HepG2 (cell line): ENCODE data around the gene ATP8A2.
"Not testable (repeated sequence)": the region's sequence is repeated elsewhere in the genome, so short reads cannot be mapped to it uniquely, and the experiment has no call there.

Experiments
- ATF7-NPFF ChIP-seq: sonication (generic); formaldehyde crosslinking; IDR thresholded peaks from 2 replicates; pipeline ENCODE4 v1.8.1; 2023; ENCODE audit warnings: mild to moderate bottlenecking, low read depth, missing genetic modification reagents, moderate library complexity
- RAD21 ChIP-seq: fragments of 450-650 bp; formaldehyde crosslinking; IDR thresholded peaks from 2 replicates; pipeline ENCODE4 v1.5.0; 2020; ENCODE audit warnings: mild to moderate bottlenecking
- SP1 ChIP-seq, 2 experiments: fragments of 450-650 bp in 1 of 2; sonication (generic) in 1 of 2; formaldehyde crosslinking in 1 of 2; IDR thresholded peaks; 2 replicates each; pipeline versions ENCODE4 v1.4.0 to v1.6.1; 2016 to 2020; ENCODE audit warnings: missing genetic modification reagents in 1 of 2
- SP4 ChIP-seq: sonication (generic); formaldehyde crosslinking; IDR thresholded peaks from 2 replicates; pipeline ENCODE4 v1.8.1; 2023; ENCODE audit warnings: mild to moderate bottlenecking, missing genetic modification reagents
- SPEN ChIP-seq: sonication (generic); formaldehyde crosslinking; IDR thresholded peaks from 2 replicates; pipeline ENCODE4 v1.5.1; 2020; ENCODE audit warnings: low read depth, mild to moderate bottlenecking, missing genetic modification reagents
- TF ChIP-seq, protein P1 (sequence below): sonication (generic); formaldehyde crosslinking; IDR thresholded peaks from 2 replicates; pipeline ENCODE4 v1.5.1; 2020; ENCODE audit warnings: mild to moderate bottlenecking, missing genetic modification reagents, moderate library complexity
- TF ChIP-seq, protein P2 (sequence below): IDR thresholded peaks from 2 replicates; pipeline ENCODE4 v1.6.1; 2012; ENCODE audit warnings: inconsistent platforms
- TF ChIP-seq, protein P3 (sequence below): sonication (generic); formaldehyde crosslinking; conservative IDR thresholded peaks from 2 replicates; pipeline ENCODE4 v1.4.0; 2020; ENCODE audit warnings: missing genetic modification reagents

DNA sequence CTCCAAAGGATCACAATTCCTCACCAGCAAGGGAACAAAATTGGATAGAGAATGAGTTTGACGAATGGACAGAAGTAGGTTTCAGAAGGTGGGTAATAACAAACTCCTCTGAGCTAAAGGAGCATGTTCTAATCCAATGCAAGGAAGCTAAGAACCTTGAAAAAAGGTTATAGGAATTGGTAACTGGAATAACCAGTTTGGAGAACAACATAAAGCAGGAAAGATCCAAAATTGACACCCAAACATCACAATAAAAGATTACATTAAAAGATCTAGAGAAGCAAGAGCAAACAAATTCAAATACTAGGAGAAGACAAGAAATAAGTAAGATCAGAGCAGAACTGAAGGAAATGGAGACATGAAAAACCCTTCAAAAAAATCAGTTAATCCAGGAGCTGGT lies 583.2 kb downstream of the ATP8A2 start:
- not testable (repeated sequence) for TF ChIP-seq ATF7-NPFF; RAD21 (CRISPR knock-in tag); SP1 (IDR thresholded peaks at IDR 0.05); SP1 (CRISPR knock-in tag; IDR thresholded peaks at IDR 0.05); SP4; SPEN (CRISPR knock-in tag)
- TF ChIP-seq, protein P1, sequence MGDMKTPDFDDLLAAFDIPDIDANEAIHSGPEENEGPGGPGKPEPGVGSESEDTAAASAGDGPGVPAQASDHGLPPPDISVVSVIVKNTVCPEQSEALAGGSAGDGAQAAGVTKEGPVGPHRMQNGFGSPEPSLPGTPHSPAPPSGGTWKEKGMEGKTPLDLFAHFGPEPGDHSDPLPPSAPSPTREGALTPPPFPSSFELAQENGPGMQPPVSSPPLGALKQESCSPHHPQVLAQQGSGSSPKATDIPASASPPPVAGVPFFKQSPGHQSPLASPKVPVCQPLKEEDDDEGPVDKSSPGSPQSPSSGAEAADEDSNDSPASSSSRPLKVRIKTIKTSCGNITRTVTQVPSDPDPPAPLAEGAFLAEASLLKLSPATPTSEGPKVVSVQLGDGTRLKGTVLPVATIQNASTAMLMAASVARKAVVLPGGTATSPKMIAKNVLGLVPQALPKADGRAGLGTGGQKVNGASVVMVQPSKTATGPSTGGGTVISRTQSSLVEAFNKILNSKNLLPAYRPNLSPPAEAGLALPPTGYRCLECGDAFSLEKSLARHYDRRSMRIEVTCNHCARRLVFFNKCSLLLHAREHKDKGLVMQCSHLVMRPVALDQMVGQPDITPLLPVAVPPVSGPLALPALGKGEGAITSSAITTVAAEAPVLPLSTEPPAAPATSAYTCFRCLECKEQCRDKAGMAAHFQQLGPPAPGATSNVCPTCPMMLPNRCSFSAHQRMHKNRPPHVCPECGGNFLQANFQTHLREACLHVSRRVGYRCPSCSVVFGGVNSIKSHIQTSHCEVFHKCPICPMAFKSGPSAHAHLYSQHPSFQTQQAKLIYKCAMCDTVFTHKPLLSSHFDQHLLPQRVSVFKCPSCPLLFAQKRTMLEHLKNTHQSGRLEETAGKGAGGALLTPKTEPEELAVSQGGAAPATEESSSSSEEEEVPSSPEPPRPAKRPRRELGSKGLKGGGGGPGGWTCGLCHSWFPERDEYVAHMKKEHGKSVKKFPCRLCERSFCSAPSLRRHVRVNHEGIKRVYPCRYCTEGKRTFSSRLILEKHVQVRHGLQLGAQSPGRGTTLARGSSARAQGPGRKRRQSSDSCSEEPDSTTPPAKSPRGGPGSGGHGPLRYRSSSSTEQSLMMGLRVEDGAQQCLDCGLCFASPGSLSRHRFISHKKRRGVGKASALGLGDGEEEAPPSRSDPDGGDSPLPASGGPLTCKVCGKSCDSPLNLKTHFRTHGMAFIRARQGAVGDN (CRISPR knock-in tag), result not testable (repeated sequence)
- TF ChIP-seq, protein P2, sequence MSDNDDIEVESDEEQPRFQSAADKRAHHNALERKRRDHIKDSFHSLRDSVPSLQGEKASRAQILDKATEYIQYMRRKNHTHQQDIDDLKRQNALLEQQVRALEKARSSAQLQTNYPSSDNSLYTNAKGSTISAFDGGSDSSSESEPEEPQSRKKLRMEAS, result not testable (repeated sequence)
- TF ChIP-seq, protein P3, sequence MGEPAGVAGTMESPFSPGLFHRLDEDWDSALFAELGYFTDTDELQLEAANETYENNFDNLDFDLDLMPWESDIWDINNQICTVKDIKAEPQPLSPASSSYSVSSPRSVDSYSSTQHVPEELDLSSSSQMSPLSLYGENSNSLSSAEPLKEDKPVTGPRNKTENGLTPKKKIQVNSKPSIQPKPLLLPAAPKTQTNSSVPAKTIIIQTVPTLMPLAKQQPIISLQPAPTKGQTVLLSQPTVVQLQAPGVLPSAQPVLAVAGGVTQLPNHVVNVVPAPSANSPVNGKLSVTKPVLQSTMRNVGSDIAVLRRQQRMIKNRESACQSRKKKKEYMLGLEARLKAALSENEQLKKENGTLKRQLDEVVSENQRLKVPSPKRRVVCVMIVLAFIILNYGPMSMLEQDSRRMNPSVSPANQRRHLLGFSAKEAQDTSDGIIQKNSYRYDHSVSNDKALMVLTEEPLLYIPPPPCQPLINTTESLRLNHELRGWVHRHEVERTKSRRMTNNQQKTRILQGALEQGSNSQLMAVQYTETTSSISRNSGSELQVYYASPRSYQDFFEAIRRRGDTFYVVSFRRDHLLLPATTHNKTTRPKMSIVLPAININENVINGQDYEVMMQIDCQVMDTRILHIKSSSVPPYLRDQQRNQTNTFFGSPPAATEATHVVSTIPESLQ (CRISPR knock-in tag), result not testable (repeated sequence)
